HFFc6 (cell line): Measurements from ENCODE around the gene CRISPLD2. TPM values are rescaled to one million over a fixed set of nuclear protein-coding genes. Genes with fewer than 3 reads are reported as not detected.

Experiments used
- DNase-seq: peaks from one replicate; pipeline ENCODE4 v3.0.0-alpha.2; 2018
- H3K27ac Mint-ChIP-seq: 2 replicates; pipeline ENCODE4 v1.8.0; 2020; ENCODE audit warnings: mild to moderate bottlenecking, mixed read lengths
- H3K27me3 Mint-ChIP-seq: 2 replicates; pipeline ENCODE4 v1.8.0; 2021; ENCODE audit warnings: mild to moderate bottlenecking, moderate library complexity, mixed read lengths; ENCODE audit not compliant: insufficient read depth
- H3K36me3 Mint-ChIP-seq: 2 replicates; pipeline ENCODE4 v1.8.0; 2021; ENCODE audit warnings: low read depth, mixed read lengths
- H3K4me1 Mint-ChIP-seq: 2 replicates; pipeline ENCODE4 v1.8.0; 2020; ENCODE audit warnings: low read depth, mixed read lengths
- H3K4me3 Mint-ChIP-seq: 2 replicates; pipeline ENCODE4 v1.8.0; 2020; ENCODE audit warnings: mild to moderate bottlenecking, moderate library complexity, mixed read lengths
- H3K9me3 Mint-ChIP-seq: 2 replicates; pipeline ENCODE4 v1.8.0; 2020; ENCODE audit warnings: mild to moderate bottlenecking, mixed read lengths
- CTCF ChIP-seq: fragments of 200-600 bp; sonication (generic); IDR thresholded peaks from 2 replicates; pipeline ENCODE4 v1.5.0; 2021; ENCODE audit warnings: antibody characterized with exemption, mild to moderate bottlenecking
- total RNA-seq, 6 experiments: library from RNA; stranded (reverse); fragmentation: NEBNext Ultra II Directional; extraction: Animal tissue kit (Norgen Biotek cat#: 25700); gene quantifications; 2 replicates in 1 of 6; 3 replicates in 5 of 6; pipeline ENCODE4 v1.2.3, GENCODE V29; 2021

Gene CRISPLD2
- total RNA-seq, 6 experiments from 2014 or later = 12.2 to 15.5 (median 13.6) TPM

DNA sequence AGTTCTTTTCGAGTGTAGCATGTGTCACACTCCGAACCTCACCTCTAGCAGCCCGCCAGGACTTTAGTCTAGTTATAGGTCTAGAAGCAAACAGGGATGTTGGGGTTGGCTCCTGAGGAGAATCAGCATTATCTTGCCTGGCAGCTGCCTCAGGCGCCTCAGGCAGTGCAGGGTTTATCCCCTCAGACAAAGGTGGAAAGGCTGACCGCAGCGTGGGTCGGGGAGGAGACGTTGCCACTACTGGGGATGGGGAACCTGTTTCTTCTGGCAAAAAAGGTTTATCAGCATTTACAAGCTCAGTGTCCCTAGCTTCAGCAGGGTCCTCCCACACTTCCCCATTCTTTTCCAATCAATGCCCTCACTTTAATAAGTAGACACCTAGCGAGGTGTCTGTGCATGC lies 40.6 kb downstream of the CRISPLD2 start:
- H3K27me3 Mint-ChIP-seq = no peaks in the 10 kb centered on the region
- peaks cover 52% of the 10 kb centered on the region for H3K36me3 Mint-ChIP-seq
- H3K4me1 Mint-ChIP-seq = no peaks in the 10 kb centered on the region
- peaks cover 31% of the 10 kb centered on the region for H3K9me3 Mint-ChIP-seq
- H3K27ac Mint-ChIP-seq = no peak overlapping the region
- TF ChIP-seq CTCF = no peak
- no peak for DNase-seq
- no peak overlapping the region for H3K4me3 Mint-ChIP-seq

GRCh38 chr16:84861671-84862070 lies 41.9 kb downstream of the CRISPLD2 start:
- Mint-ChIP-seq H3K27me3 (no peaks in the 10 kb centered on the region), H3K4me1 (no peaks in the 10 kb centered on the region), H3K4me3 (no peak overlapping the region), H3K36me3 (peaks cover 48% of the 10 kb centered on the region), H3K9me3 (peaks cover 31% of the 10 kb centered on the region), H3K27ac (no peak overlapping the region)
- no peak for TF ChIP-seq CTCF
- DNase-seq = no peak

DNA sequence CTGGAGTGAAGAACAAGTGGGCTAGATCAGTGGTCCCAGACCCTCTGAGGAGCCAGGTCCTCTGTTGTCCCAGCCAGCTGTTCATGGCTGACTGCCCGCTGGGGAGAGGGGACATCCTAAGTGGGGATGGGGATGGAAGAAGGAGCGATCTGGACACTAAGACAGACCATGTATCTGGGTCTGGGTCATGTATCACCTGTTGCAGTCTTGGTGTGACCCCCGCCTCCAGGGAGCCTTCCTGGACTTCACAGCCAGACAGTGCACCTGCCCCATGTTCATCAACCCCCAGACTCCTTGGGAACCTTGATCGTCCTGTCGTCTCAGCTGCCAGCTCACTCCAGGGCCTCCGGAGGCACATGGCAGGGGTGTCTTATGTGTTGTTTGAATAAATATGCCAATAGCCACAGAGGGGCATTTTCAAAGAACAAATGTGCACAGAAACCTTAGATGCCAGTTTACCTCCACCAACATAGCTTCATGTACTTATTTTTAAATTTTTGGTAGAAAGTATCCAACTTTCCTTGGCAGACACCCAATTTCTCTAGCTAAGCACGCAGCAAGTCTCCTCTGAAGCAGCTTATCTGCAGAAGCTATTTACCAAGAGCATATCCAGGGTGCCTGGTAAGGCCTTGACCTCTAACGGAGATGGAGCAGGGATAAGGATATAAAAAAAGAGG lies 43.2 kb downstream of the CRISPLD2 start:
- Mint-ChIP-seq H3K27ac (no peak overlapping the region), H3K9me3 (peaks cover 28% of the 10 kb centered on the region), H3K4me1 (no peaks in the 10 kb centered on the region), H3K36me3 (peaks cover 39% of the 10 kb centered on the region), H3K4me3 (no peak overlapping the region), H3K27me3 (no peaks in the 10 kb centered on the region)
- TF ChIP-seq CTCF = no peak
- DNase-seq = no peak

DNA sequence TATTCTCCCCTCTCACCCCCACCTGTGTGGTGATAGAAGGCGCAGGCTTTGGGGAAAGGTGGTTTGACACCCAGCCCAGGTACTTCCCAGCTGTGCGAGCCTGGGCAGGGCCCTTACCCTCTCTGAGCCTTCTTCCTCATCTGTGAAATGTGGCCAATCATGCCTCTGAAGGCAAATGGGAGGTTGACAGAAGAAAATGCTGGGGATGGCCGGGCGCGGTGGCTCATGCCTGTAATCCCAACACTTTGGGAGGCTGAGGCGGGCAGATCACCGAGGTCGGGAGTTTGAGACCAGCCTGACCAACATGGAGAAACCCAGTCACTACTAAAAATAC lies 43.7 kb downstream of the CRISPLD2 start:
- Mint-ChIP-seq H3K9me3 (peaks cover 25% of the 10 kb centered on the region), H3K4me3 (no peak overlapping the region), H3K36me3 (peaks cover 34% of the 10 kb centered on the region), H3K27ac (no peak overlapping the region), H3K27me3 (no peaks in the 10 kb centered on the region), H3K4me1 (no peaks in the 10 kb centered on the region)
- DNase-seq = no peak
- no peak for TF ChIP-seq CTCF

- DNase-seq = no peak
- no peak for TF ChIP-seq CTCF
- Mint-ChIP-seq H3K27ac (no peak overlapping the region), H3K36me3 (peaks cover 28% of the 10 kb centered on the region), H3K9me3 (peaks cover 15% of the 10 kb centered on the region), H3K4me3 (no peak overlapping the region), H3K4me1 (no peaks in the 10 kb centered on the region), H3K27me3 (no peaks in the 10 kb centered on the region)
Measured at GRCh38 chr16:84864326-84864955, 44.7 kb downstream of the CRISPLD2 start.
